Mesothelial cell of epicardium (in vitro differentiated cells): Measurements from ENCODE around the gene RRP8. TPM values are rescaled to one million over a fixed set of nuclear protein-coding genes. Genes with fewer than 3 reads are reported as not detected.
A peak's percentile ranks its signal among the peaks of the same experiment; 100 is the strongest.

Source experiments
- DNase-seq, 2 experiments: peaks; one replicate each; pipeline ENCODE4 v3.0.0; 2021; ENCODE audit warnings: low spot score in 2 of 2; ENCODE audit not compliant: unreplicated experiment in 2 of 2
- H3K27ac Mint-ChIP-seq: 2 replicates; pipeline ENCODE4 v1.8.0; 2021; ENCODE audit warnings: mixed read lengths
- H3K27me3 Mint-ChIP-seq: 2 replicates; pipeline ENCODE4 v1.8.0; 2021; ENCODE audit warnings: low read depth, mixed read lengths
- H3K36me3 Mint-ChIP-seq: 2 replicates; pipeline ENCODE4 v1.8.0; 2021; ENCODE audit warnings: mixed read lengths
- H3K4me1 Mint-ChIP-seq: 2 replicates; pipeline ENCODE4 v1.8.0; 2021; ENCODE audit warnings: mixed read lengths
- H3K4me3 Mint-ChIP-seq: 2 replicates; pipeline ENCODE4 v1.8.0; 2021; ENCODE audit warnings: mild to moderate bottlenecking, moderate library complexity, mixed read lengths
- H3K9me3 Mint-ChIP-seq: 2 replicates; pipeline ENCODE4 v1.8.0; 2021; ENCODE audit warnings: mixed read lengths
- CTCF ChIP-seq: fragments of 200-600 bp; sonication (generic); IDR thresholded peaks from one replicate; pipeline ENCODE4 v1.5.0; 2021; ENCODE audit warnings: antibody characterized with exemption; ENCODE audit not compliant: unreplicated experiment
- total RNA-seq: library from RNA; stranded (reverse); gene quantifications from 3 replicates; pipeline ENCODE4 v1.2.1, GENCODE V29; 2021

The RRP8 gene
- total RNA-seq, 1 donor from 2014 or later: 18.6 TPM

DNA sequence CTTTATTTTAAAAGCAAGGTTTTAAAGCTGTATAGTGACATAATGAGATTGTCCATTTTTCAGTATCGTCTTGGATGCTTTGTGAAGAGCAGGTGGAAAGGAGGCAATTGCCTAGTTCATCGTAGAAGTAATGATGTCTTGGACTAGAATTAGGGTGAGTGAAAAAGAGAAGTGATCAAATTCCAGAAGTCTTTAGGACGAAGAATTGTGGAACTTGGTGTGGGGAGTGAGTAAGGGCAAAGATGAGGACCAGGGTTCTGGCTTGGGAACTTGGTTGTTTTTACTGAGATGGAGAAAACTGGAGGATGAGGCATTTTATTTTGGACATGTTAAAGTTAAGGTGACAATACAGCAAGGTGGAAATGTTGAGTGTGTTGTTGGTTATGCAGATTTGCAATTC, 1.4 kb upstream of the RRP8 start:
- TF ChIP-seq CTCF: no peak
- Mint-ChIP-seq H3K4me1 (peaks cover 18% of the 10 kb centered on the region), H3K27ac (no peak overlapping the region), H3K9me3 (no peaks in the 10 kb centered on the region), H3K4me3 (no peak overlapping the region), H3K27me3 (no peaks in the 10 kb centered on the region), H3K36me3 (peaks cover 15% of the 10 kb centered on the region)
- peak in 1 of 2 experiments; percentile 5 for DNase-seq

GRCh38 chr11:6604081-6604626, 738 bp upstream of the RRP8 start:
- Mint-ChIP-seq H3K4me1 (peaks cover 18% of the 10 kb centered on the region), H3K9me3 (no peaks in the 10 kb centered on the region), H3K27ac (no peak overlapping the region), H3K27me3 (no peaks in the 10 kb centered on the region), H3K36me3 (peaks cover 10% of the 10 kb centered on the region), H3K4me3 (no peak overlapping the region)
- TF ChIP-seq CTCF: no peak
- peak in 1 of 2 experiments; percentile 53 for DNase-seq

DNA sequence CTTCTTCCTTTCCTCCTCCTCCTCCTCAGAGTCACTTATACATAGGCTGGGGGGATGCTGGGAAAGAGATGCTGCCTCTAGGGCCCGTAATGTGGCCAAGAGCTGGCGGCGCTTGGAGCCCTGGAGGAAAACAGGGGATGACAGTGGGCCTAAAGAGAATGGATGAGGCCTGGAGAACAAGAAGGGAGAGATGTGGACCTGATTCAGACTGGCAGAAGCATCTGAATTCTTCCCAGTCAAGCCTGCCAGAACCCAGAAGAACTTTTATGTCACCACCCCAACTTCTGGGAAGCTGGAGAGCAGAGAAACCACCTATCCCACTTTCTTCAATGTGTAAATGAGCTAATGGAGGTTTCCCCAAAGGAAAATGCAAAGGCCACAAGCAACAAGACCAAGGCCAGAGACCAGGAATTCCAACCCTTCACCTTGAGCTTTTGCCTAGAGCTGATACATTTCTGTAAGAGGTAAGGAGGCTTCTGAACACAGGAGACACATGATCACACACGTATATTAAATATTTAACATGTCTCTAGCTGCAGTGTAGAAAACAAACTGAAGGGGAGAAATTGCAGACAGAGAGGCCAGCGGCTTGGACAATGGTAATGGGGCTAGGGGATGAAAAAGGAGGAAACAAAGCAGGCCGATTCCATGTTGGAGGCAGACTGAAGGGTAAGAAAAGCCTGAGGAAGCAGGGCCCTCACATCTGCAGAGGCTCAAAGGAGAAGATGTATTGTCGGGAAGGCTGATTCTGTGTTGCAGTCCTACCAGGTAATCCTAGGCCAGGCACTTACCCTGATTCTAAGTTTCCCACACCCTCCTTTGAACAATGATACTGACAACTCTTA, 1.1 kb downstream of the RRP8 start:
- Mint-ChIP-seq H3K4me1 (peaks cover 13% of the 10 kb centered on the region), H3K4me3 (no peak overlapping the region), H3K27me3 (no peaks in the 10 kb centered on the region), H3K9me3 (no peaks in the 10 kb centered on the region), H3K27ac (peak overlapping the region; percentile 28), H3K36me3 (peaks cover 6% of the 10 kb centered on the region)
- TF ChIP-seq CTCF: no peak
- peak in 1 of 2 experiments; percentile 29 for DNase-seq

DNA sequence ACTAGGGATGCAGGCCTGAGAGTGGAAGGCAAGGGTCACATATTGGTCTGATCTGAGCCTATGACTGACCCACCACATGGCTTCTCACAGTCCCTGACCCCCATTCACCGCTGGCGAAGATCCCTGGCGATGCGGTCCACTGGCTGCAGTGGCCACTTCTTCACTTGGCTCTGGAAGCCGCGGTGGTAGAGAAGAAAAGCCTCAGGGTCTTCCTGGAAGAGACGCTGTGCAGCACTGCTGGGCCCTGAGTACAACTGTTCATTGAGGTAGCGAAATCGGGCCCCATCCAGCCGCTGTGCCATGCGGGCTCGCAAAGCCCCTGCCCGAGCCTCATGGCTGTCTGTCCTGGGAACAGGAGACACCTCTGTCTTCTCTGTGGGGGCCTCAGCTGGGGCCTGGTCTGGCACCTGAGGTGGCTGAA, 2.4 kb downstream of the RRP8 start:
- no peaks in the 10 kb centered on the region for H3K9me3 Mint-ChIP-seq
- peaks cover 8% of the 10 kb centered on the region for H3K36me3 Mint-ChIP-seq
- H3K27ac Mint-ChIP-seq: no peak overlapping the region
- DNase-seq: peak in 1 of 2 experiments; percentile 29
- H3K4me1 Mint-ChIP-seq: peaks cover 2% of the 10 kb centered on the region
- H3K27me3 Mint-ChIP-seq: no peaks in the 10 kb centered on the region
- no peak overlapping the region for H3K4me3 Mint-ChIP-seq
- no peak for TF ChIP-seq CTCF

DNA sequence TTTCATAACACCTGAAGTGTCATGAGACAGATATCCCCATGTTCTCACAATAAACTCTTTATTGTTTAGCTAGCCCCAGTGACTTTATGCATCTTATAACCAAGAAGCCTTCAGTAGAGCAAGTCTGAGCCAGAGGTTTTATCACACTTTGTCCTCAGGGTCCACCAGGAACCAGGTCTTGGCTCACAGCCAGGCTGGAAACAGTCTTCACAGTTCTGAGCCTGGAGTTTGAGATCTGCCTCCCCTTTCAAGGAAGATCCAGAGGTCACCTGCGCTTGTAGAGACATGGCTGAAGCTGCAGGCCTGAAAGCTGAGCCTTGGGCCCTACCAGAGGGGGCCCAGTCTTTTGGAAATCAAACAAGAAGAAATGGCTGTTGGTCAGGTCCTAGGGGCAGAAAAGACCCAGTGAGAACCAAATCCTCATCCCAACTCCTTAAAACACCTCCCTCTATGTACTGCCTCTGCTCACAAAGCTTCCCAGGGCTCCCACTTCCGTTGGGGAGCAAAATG, 3.5 kb downstream of the RRP8 start:
- Mint-ChIP-seq H3K4me1 (no peaks in the 10 kb centered on the region), H3K9me3 (no peaks in the 10 kb centered on the region), H3K4me3 (no peak overlapping the region), H3K27ac (no peak overlapping the region), H3K27me3 (no peaks in the 10 kb centered on the region), H3K36me3 (peaks cover 9% of the 10 kb centered on the region)
- no peak for TF ChIP-seq CTCF
- DNase-seq: no peak
